ENCODE results near the gene C1orf115.

DNA sequence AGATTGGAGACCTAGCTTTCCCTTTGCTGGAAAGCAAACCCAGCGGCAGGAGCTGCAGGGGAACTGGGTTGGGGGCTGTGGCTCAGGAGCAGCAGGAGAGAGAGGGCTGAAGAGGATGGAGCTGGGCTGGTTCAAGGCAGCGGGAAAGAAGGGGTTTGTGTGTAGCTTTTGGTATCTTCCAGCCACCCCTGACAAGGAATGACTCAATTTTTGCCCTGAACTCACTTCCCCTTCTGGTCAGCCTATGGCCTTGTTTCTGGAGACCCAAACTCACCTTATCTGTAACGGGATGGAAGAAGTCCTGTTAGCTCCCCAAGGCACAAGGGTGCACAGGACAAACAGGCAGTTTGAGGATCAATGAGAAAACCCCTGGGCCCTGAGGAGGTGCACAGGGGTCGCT, 13.1 kb downstream of the C1orf115 start:
- TF ChIP-seq, protein P1, sequence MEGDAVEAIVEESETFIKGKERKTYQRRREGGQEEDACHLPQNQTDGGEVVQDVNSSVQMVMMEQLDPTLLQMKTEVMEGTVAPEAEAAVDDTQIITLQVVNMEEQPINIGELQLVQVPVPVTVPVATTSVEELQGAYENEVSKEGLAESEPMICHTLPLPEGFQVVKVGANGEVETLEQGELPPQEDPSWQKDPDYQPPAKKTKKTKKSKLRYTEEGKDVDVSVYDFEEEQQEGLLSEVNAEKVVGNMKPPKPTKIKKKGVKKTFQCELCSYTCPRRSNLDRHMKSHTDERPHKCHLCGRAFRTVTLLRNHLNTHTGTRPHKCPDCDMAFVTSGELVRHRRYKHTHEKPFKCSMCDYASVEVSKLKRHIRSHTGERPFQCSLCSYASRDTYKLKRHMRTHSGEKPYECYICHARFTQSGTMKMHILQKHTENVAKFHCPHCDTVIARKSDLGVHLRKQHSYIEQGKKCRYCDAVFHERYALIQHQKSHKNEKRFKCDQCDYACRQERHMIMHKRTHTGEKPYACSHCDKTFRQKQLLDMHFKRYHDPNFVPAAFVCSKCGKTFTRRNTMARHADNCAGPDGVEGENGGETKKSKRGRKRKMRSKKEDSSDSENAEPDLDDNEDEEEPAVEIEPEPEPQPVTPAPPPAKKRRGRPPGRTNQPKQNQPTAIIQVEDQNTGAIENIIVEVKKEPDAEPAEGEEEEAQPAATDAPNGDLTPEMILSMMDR (conservative IDR thresholded peaks at IDR 0.05): no peak
- no peak for TF ChIP-seq ZFX (IDR thresholded peaks at IDR 0.05)

Data from C4-2B (cell line).